Stromal cell of bone marrow (primary cell): ENCODE measurements around the gene CABLES2.

Experiments
- DNase-seq: peaks from one replicate; pipeline ENCODE4 v3.0.0-alpha.2; 2012; ENCODE audit warnings: low read depth

The CABLES2 gene

DNA sequence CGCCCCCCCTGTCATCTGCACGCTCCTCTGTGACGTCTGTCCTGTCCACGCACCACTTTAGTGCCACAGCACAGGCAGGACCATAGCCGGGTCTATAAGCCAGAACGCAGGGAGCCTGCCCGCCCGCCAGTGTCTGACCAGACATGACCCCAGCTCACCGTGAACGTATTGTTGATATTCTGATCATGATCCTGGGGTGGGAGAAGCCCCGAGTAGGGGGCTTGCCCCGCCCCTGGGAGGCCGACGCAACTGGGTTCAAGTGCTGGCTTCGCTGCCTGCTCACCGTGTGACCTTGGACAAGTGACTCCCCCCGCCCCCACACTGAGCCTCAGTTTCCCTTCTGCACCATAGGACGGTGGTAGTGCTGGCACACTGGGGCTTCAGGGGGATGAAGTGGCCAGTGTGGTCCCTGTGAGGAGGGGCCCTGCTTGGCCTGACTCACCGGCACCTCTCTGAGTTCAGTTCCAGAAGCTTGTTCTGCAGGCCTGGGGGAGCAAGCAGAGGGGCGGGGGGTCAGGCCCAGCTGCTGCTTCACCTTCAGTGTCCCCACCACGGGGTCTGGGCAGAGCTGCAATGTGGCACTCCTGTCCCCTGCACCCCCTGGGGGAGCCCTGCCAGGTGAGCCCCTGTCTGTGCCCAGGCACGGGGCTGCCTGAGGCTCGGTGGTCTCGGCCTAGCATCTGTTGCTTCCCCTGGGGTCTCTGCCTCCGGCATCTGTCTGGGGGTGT is 11.1 kb upstream of the CABLES2 start:
- no peak for DNase-seq

- DNase-seq: no peak
These were observed 9.9 kb upstream of the CABLES2 start for GRCh38 chr20:62416651-62417637.

DNA sequence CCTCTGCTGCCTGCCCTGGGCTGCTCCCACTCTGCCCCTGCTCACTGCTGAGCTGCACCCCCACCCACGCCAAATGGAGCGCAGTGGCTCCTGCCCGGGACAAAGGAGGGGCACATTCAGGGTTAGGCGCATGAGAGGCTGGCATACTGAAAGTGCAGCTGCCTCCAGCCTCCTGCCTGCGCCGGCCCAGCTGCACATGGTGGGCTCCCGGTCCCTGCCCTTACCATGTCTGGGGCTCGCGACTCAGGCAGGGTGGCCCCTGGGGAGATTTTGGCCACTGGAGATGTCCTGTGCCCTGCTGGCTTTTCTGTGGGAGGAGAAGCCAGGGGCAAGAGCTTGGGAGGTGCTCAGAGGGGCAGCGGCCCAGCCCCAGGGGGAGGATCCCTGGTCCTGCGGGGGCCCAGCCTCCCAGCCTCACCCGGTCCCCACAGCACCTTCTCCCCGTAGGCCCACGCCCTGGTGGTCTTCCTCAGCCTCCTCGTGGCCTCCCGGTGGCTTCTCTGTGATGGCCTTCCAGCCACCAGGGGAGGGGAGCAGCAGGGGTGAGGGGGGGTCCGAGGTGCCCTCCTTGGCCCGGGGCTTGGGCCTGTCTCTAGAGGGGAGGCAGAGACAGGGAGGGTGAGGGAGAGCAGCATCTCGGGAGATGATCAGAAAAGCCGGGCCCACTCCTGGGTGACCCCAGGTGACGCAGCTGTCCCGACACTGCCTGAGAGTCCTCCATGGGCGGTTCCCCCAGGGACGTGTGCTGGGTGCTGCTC is 8.4 kb upstream of the CABLES2 start:
- DNase-seq: no peak

DNA sequence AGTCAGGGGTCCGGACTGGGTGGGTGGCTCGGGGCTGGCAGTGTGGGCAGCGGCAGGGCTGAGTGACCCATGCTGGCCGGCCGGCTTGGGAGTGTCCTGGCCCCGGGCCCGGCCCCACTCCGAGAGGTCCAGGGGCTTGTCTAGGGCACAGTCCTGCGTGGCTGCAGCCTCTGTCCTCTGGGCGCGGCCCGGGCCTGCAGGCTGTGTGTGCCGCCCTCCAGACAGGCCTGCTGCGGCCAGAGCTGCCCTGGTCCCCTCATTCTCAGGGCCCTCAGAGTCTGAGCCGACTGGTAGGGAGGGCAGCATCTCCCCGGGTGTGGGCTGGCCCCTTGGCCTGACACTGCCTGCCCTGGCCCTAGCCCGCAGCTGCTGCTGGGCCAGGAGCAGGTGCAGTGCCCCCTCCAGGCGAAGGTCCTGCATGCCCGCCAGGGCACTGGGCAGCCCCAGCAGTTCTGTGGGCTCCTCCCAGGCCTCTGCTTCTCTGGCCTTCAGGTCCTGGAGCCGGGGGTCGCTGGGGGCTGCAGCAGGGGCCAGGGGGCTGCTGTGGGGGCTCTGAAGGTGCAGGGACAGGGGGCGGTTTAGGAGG is 6.9 kb upstream of the CABLES2 start:
- no peak for DNase-seq

DNA sequence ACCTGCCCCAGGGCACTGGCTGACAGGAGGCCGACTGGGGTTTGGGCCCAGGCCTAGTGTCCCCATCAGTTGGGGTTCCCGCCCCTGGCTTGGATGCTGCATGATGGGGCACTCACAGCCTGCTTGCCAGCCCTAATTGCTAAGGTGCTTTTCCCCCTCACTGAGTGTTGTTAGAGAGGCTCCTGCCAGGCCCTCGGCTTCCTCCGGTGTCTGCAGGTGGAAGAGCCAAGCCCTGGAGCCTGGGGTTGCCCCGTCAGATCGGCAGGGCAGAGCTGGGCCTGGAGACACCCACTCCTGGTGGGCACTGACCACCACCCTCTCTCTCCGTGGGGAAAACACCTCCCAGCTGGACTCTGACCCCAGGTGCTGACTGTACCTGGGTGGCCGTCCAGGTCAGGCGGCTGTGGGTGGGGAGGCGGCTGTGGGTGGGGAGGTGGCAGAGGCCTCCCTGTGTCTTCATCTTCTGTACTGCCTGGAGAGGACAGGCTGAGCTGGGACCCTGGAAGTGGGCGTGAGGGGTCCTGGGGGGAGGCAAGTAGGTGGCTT is 6.0 kb upstream of the CABLES2 start:
- no peak for DNase-seq

DNA sequence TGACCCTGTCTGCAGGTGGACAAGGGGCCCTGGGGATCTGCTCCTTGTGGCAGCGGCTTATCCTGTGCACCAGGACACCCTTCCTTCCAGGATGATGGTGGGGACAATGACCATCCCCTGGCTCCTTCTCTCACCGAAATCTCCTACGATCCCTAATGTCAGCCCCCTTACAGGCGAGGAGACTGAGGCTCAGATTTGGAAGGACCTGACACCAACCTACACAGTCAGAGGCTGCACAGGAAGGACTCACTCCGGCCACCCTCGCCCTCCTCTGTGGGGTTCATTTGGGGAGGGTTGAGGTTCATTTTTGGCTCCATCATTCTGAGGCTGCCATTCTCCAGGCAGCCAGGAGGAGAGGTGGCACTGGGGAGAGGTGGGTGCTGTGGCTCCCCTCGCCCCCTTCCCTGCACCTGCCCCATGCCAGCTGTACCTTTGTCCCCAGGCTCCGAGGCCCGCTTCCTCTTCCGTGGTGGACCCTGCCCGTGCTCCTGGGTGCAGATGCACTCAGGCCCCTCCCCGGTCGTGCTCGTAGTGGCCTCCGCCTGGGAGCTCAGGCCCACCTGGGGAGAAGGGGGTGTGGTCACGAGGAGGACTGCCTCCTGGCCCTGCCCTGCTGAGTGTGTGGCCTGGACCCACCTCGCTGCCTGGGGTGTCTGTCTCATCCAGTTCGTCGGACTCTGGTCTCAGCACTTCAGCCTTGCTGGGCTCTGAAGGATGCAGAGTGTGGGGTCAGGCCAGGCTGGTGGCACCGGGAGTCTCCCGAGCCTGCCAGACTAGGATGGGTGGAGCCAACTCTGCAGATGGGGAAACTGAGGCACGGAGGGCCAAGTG is 5.3 kb upstream of the CABLES2 start:
- DNase-seq: no peak

- no peak for DNase-seq
These were observed 4.6 kb upstream of the CABLES2 start for GRCh38 chr20:62411479-62412193.

DNA sequence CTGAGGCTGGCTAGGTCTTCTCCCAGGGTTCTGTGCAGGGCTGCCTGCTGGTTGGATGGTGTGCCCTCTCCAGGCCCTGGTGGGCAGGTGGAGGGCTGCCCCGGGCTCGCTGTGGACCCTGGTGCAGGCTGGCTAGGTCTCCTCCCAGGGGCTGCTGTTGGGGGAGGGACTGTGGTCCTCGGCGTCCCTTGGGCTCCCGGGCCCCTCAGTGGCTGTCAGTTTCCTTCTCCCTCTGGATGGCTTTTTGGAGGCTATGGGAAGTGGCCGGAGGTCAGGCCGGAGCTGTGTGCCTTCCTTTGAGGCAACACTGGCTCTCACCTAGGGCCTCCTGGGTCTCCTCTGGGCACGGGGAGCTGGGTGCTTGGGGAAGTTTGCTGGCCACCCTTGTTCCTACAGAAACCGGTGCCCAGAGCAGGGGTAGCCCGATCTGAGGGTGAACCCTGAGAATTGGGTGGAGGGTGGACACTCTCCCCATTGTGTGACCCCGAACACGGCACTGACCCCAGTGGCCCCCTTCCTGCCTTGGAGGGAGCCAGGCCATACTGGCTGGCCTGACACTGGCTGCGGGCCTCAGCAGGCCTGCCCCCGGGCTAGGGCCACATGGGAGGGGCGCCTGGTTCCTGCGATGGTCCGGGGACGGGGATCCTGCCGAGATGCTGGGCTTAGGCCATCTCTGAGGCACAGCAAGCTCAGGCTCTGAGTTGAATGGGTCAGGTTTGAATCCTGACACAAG is 3.8 kb upstream of the CABLES2 start:
- no peak for DNase-seq

DNA sequence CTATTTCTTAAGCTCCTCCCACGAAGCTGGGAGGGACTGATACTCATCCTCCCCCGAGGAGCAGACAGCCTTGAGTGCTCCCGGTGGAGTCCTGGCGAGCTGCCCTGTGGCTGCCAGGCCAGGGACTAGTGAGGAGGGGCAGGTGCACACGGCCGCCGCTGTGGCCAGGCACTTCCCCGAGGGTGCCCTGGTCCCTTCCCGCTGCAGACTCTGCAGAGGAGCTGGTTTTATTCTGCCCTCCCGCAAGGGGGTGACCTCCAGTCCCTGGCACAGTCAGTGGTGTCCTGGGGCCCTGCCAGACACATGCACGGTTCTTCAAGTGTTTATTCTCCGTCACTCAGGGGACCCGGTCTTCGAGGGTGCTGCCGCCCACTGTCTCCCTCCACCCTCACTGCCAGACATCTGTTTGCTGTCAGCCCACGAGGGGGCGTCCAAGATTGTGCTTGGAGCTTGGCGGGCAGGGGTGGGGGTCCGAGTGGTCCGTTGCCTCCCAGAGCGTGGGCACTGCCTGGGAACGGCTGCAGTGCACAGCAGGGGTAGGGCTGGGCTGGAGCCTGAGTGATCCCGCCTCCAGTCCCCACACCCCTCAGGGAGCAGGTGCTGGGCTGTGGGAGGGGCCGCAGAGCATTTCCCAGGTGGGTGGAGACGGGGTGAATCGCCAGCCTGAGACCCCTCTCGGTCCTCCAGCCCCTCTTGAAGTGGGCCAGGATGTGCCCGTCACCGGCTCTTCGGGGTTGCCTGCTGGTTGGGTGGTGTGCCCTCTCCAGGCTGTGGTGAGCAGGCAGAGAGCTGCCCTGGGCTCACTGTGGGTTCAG is 3.1 kb upstream of the CABLES2 start:
- no peak for DNase-seq

DNA sequence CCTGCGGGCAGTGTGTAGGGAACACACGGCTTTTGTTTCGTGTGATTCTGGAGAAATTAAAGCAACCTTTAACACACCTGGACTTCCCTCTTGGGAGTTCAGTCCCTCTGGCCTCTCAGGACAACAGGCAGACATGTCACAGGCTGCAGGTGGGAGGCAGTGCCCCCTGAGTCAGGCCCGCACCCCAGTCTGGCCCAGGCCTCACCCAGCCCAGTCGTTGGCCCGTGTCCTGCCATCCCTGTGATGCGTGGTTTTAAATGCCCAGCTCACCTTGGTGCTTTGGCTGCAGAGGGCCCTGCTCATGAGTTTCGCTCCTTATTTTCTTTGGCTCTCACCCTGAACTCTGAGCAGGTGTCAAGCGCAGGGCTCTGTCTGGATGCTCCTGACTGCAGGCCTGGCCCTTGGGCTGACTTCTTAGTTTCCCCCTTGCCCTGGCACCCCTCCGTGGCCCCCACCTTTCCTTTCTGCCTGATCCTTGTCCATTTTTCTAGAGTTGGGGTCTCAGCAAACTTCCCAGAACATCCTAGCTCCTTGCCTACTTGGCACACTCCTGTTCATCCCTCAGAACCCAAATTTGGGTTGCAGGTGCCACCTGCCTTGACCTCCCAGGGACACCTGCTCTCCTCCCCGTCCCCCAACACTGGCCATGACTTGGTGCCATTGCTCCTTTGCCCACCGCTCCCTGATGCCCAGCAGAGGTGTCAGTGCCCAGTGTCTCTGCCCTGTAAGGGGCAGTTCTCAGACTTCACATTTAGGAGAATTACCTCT is 2.2 kb upstream of the CABLES2 start:
- DNase-seq: no peak

DNA sequence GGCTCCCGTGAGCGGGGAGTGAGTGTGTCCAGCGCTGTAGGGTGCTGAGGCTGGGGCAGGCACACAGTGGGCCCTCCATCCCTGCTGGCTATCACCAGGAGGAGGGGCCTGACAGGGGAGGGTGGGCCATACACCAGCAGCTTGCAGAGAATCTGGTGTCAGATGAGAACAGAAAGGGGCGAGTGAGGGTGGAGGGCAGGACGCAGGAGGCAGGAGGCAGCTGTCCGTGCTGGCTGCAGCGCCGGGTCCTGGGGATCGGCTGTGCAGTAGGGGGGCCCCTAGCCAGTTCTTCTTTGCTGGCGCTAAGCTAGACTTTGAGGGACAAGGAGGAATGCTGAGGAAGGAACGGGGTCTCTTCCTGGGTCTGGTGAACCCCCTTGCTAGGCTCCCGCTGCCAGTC is 1.6 kb upstream of the CABLES2 start:
- DNase-seq: no peak

GRCh38 chr20:62408055-62408454 is 970 bp upstream of the CABLES2 start:
- no peak for DNase-seq

DNA sequence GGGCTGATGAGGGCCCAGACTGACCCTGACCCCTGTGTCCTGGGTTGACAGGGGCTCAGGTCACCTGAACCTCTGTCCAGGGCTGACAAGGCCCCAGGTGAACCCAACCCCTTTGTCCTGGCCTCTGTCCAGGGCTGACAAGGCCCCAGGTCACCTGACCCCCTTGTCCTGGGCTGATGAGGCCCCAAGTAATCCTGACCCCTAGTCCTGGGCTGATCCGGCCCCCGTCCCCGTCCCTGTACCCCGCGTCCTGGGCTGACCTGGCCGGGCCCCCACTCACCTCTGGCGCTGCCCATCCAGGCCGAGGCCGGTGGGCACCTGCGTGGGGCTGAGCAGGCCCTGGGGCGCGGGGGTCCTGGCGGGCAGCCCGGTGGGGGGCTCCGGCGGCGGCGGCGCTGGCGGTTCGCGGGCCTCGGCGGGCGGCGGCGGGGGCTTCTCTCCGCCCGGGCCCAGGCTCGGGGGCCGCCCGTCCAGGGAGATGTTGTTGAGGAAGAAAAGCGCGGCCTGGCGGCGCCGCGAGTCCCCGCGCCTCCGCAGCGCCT is 379 bp downstream of the CABLES2 start:
- DNase-seq: no peak

- no peak for DNase-seq
These were observed 1.0 kb downstream of the CABLES2 start for GRCh38 chr20:62405981-62406513.

- DNase-seq: peak; percentile 17
These were observed 1.7 kb downstream of the CABLES2 start for GRCh38 chr20:62405108-62405980.

DNA sequence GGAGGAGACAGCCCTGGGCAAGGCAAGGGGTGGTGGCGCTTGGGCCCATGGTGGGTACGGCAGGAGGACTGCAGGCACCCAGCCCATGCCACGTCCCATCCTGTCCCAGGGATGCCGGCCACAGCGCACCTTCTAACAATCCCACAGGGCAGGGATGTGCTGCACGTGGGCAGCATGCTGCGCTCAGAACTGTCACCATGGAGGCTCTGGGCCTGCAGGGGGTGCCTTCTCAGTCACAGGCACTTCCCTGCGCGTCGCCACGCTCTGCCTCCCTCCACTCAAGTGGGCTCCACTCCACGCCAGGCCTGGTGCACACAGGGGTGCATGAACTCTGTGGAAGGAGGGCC is 2.4 kb downstream of the CABLES2 start:
- no peak for DNase-seq
